Muscle layer of colon (tissue), 2 donors: ENCODE data around the gene HTR3E.
"Not testable (repeated sequence)": the region's sequence is repeated elsewhere in the genome, so short reads cannot be mapped to it uniquely, and the experiment has no call there.

Experiments
- H3K27ac ChIP-seq: one replicate; pipeline ENCODE4 v1.7.0; 2013; ENCODE audit warnings: low read depth, mild to moderate bottlenecking, low read length, moderate library complexity
- H3K27me3 ChIP-seq, 2 donors: one replicate each; pipeline ENCODE4 v1.7.0; 2013; ENCODE audit warnings: low read length in 2 of 2, mild to moderate bottlenecking in 2 of 2; ENCODE audit not compliant: insufficient read depth in 2 of 2, control insufficient read depth in 1 of 2
- H3K36me3 ChIP-seq: one replicate; pipeline ENCODE4 v1.7.0; 2013; ENCODE audit warnings: mild to moderate bottlenecking, low read length; ENCODE audit not compliant: insufficient read depth
- H3K4me1 ChIP-seq: one replicate; pipeline ENCODE4 v1.7.0; 2013; ENCODE audit warnings: mild to moderate bottlenecking, low read length; ENCODE audit not compliant: insufficient read depth
- H3K4me3 ChIP-seq, 2 donors: one replicate each; pipeline ENCODE4 v1.7.0; 2013; ENCODE audit warnings: low read length in 2 of 2, low read depth in 1 of 2, mild to moderate bottlenecking in 1 of 2, moderate library complexity in 1 of 2
- H3K9ac ChIP-seq: one replicate; pipeline ENCODE4 v1.7.0; 2013; ENCODE audit warnings: low read length
- H3K9me3 ChIP-seq: one replicate; pipeline ENCODE4 v1.7.0; 2013; ENCODE audit warnings: mild to moderate bottlenecking, low read length
- donor health status: abdominal sarcoma.
- donor health status: Adenocarcinoma of cecum.

HTR3E gene

GRCh38 chr3:184117636-184118035, 20.8 kb downstream of the HTR3E start:
- no peaks in the 10 kb centered on the region for H3K27me3 ChIP-seq
- H3K27ac ChIP-seq = no peak overlapping the region
- H3K9me3 ChIP-seq = no peaks in the 10 kb centered on the region
- H3K9ac ChIP-seq = no peak overlapping the region
- H3K36me3 ChIP-seq = no peaks in the 10 kb centered on the region
- H3K4me3 ChIP-seq = no peak overlapping the region
- no peaks in the 10 kb centered on the region for H3K4me1 ChIP-seq

GRCh38 chr3:184121031-184121430, 24.2 kb downstream of the HTR3E start:
- H3K4me1 ChIP-seq, H3K9ac ChIP-seq, H3K27ac ChIP-seq, H3K9me3 ChIP-seq, H3K27me3 ChIP-seq, H3K36me3 ChIP-seq, H3K4me3 ChIP-seq: not testable (repeated sequence)

GRCh38 chr3:184126006-184126405, 29.1 kb downstream of the HTR3E start:
- Histone ChIP-seq H3K9me3 (no peaks in the 10 kb centered on the region), H3K9ac (no peak overlapping the region), H3K36me3 (no peaks in the 10 kb centered on the region), H3K4me1 (no peaks in the 10 kb centered on the region), H3K4me3 (no peak overlapping the region), H3K27me3 (no peaks in the 10 kb centered on the region), H3K27ac (no peak overlapping the region)

GRCh38 chr3:184129012-184129411, 32.1 kb downstream of the HTR3E start:
- Histone ChIP-seq H3K27ac (no peak overlapping the region), H3K36me3 (no peaks in the 10 kb centered on the region), H3K9me3 (no peaks in the 10 kb centered on the region), H3K4me3 (no peak overlapping the region), H3K27me3 (no peaks in the 10 kb centered on the region), H3K9ac (no peak overlapping the region), H3K4me1 (peaks cover 4% of the 10 kb centered on the region)

GRCh38 chr3:184132945-184133344, 36.1 kb downstream of the HTR3E start:
- Histone ChIP-seq H3K27ac (no peak overlapping the region), H3K4me1 (peaks cover 18% of the 10 kb centered on the region), H3K9ac (no peak overlapping the region), H3K27me3 (no peaks in the 10 kb centered on the region), H3K4me3 (no peak overlapping the region), H3K9me3 (no peaks in the 10 kb centered on the region), H3K36me3 (no peaks in the 10 kb centered on the region)

- peak overlapping the region; percentile 90 to 98 for H3K4me3 ChIP-seq
- no peaks in the 10 kb centered on the region for H3K36me3 ChIP-seq
- H3K9ac ChIP-seq = peak overlapping the region; percentile 85
- H3K4me1 ChIP-seq = peaks cover 18% of the 10 kb centered on the region
- no peaks in the 10 kb centered on the region for H3K9me3 ChIP-seq
- H3K27ac ChIP-seq = peak overlapping the region; percentile 92
- no peaks in the 10 kb centered on the region for H3K27me3 ChIP-seq
These were observed 37.2 kb downstream of the HTR3E start for GRCh38 chr3:184133840-184134745.

GRCh38 chr3:184134746-184135148, 37.9 kb downstream of the HTR3E start:
- Histone ChIP-seq H3K36me3 (no peaks in the 10 kb centered on the region), H3K4me1 (peaks cover 18% of the 10 kb centered on the region), H3K27ac (peak overlapping the region; percentile 92), H3K4me3 (peak overlapping the region; percentile 90 to 98), H3K27me3 (no peaks in the 10 kb centered on the region), H3K9ac (peak overlapping the region; percentile 85), H3K9me3 (no peaks in the 10 kb centered on the region)

- Histone ChIP-seq H3K9ac (peak within 1 kb of the TSS; percentile 85), H3K4me1 (peaks cover 18% of the 10 kb centered on the region), H3K9me3 (no peaks in the 10 kb centered on the region), H3K4me3 (peak within 1 kb of the TSS; percentile 90 to 98), H3K27ac (peak within 1 kb of the TSS; percentile 92), H3K36me3 (peaks cover 3% of the 10 kb centered on the region), H3K27me3 (no peaks in the 10 kb centered on the region)
These were observed 38.5 kb downstream of the HTR3E start, which contains the start of gene EIF2B5 for GRCh38 chr3:184135149-184135910. EIF2B5 (plus strand) TSS chr3:184135358; CDS start chr3:184135386, 28 bp downstream.

- H3K27ac ChIP-seq = peak overlapping the region; percentile 92
These were observed 39.0 kb downstream of the HTR3E start for GRCh38 chr3:184135911-184136260.

GRCh38 chr3:184140436-184140835, 43.6 kb downstream of the HTR3E start:
- no peaks in the 10 kb centered on the region for H3K27me3 ChIP-seq
- peaks cover 13% of the 10 kb centered on the region for H3K4me1 ChIP-seq
- no peaks in the 10 kb centered on the region for H3K9me3 ChIP-seq
- H3K27ac ChIP-seq = no peak overlapping the region
- peaks cover 54% of the 10 kb centered on the region for H3K36me3 ChIP-seq
- H3K9ac ChIP-seq = no peak overlapping the region
- H3K4me3 ChIP-seq = no peak overlapping the region

More at GRCh38 chr3:184135911-184136260, 39.0 kb downstream of the HTR3E start:
- peaks cover 18% of the 10 kb centered on the region for H3K4me1 ChIP-seq
- H3K9me3 ChIP-seq = no peaks in the 10 kb centered on the region
- H3K9ac ChIP-seq = peak overlapping the region; percentile 85
- H3K36me3 ChIP-seq = peaks cover 9% of the 10 kb centered on the region
- H3K4me3 ChIP-seq = peak overlapping the region; percentile 90 to 98
- H3K27me3 ChIP-seq = no peaks in the 10 kb centered on the region

GRCh38 chr3:184142199-184142598, 45.3 kb downstream of the HTR3E start:
- Histone ChIP-seq H3K9me3 (no peaks in the 10 kb centered on the region), H3K36me3 (peaks cover 56% of the 10 kb centered on the region), H3K4me1 (no peaks in the 10 kb centered on the region), H3K27ac (no peak overlapping the region), H3K9ac (no peak overlapping the region), H3K4me3 (no peak overlapping the region), H3K27me3 (no peaks in the 10 kb centered on the region)
